CD4-positive, alpha-beta T cell treated with Interferon alpha-2 for 1 hour (primary cell): ENCODE measurements around the gene WNK1.
"Not testable (repeated sequence)": the region's sequence is repeated elsewhere in the genome, so short reads cannot be mapped to it uniquely, and the experiment has no call there.

Experiments used
- DNase-seq, 2 donors: peaks; one replicate each; pipeline ENCODE4 v3.0.0-alpha.2; 2020 to 2022

WNK1 gene

DNA sequence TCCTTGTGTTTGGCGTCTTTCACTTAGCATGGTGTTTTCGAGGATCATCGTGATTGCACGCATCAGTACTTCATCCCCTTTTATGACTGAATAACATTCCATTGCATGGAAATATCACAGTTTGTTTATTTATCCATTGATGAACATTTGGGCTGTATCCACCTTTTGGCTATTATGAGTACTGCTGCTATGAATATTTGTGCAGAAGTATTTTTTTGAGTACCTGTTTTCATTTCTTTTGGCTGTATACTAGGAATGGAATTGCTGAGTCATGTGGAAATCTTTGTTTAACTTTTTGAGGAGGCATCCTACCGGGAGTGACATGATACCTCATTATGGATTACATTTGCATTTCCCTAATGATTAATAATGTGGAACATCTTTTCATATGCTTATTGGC, 66.4 kb downstream of the WNK1 start:
- DNase-seq = no peak

GRCh38 chr12:820336-820735, 68.0 kb downstream of the WNK1 start:
- no peak for DNase-seq

- DNase-seq = no peak
Observed at GRCh38 chr12:823028-823698, 70.8 kb downstream of the WNK1 start.

DNA sequence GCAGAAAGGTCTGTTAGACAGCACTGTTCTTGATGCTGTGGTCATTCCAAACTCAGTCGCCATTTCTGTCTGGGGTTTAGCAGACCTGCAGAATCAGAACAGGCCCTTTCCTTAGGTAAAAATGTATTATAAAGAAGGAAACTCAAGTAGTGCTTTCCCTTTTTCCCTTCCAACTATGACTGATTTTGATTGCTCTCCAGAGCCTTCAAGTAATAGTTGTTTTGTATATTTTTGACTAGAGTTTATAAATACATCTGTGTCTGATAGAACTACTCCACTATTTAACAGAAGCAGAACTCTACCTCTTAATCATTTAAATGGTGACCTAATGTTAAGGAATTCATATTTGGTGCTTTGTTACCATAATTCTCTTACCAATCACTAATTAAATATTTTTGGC, 74.0 kb downstream of the WNK1 start:
- DNase-seq = no peak

GRCh38 chr12:828726-829395, 76.5 kb downstream of the WNK1 start:
- DNase-seq = no peak

DNA sequence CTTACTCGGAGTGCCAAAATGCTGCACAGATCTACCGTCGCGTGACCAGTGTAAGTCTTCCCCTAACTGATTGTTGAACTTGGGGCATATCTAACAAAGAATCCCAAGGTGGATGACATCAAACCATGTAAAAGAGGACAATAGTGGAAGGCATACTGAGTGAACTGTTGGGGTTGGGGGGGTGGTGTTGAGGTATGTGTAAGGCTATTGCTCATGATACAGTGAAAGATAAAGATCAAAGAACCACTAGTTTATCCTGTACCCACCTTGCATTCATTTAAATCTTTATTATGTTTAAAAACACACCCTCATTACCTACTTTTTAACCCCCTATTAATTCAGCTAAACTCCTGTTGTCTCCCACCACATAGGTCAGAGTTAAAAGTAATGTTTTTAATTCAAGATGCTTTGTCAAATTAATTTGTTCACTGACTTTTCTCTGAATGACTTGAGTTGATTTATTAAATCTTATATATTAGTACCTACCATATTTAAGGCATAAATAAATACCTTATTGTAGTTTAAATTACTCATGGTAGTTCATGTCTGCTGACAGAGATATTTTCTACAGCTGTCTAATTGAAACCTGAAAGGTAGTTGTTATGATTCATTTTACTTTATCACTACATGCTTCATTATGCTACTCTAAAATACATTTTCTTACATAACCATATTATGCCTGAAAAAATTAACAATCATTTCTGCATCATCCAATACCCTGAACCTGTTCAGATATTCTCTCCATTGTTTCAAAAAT, 77.9 kb downstream of the WNK1 start:
- no peak for DNase-seq

- no peak for DNase-seq
Observed at GRCh38 chr12:835754-836518, 83.6 kb downstream of the WNK1 start.

- DNase-seq = no peak
Observed at GRCh38 chr12:836952-837351, 84.6 kb downstream of the WNK1 start.

DNA sequence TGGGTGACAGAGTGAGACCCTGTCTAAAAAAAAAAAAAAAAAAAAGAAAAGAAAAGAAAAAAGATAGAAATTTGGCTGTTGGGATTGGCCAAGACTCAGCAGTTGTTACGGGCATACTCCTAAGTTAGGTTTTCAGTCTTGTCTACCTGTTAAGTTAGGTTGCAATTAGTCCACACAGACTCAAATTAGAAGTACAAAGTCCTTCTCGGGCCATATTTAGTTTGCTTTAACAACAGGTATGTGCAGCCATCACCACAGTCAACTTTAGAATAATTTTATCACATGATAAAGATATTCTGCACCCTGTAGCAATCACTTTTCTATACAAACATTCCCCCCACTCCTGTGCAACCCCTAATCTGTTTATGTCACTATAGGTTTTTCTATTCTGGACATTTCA, 85.2 kb downstream of the WNK1 start:
- DNase-seq = no peak

GRCh38 chr12:843609-844008, 91.2 kb downstream of the WNK1 start:
- no peak for DNase-seq

DNA sequence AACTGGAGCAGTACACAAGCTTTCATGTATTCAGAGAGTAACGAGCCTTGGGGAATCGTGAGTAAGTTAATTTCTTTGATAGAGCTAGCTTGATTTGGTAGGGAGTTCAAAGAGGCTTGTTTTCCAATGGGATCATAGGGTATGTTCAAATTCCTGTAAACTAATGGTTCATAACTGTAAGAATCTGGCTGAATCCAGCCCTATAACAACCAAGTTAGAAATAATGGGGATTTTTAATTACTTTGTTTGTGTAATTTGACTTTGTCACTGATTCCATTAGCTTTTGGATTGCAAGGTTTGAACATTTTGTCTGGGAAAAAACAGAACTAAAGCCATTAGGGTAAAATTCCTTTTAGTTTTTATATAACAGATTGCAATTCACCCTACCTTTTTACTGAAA, 94.0 kb downstream of the WNK1 start:
- DNase-seq = no peak

GRCh38 chr12:848173-848865, 95.9 kb downstream of the WNK1 start:
- no peak for DNase-seq

DNA sequence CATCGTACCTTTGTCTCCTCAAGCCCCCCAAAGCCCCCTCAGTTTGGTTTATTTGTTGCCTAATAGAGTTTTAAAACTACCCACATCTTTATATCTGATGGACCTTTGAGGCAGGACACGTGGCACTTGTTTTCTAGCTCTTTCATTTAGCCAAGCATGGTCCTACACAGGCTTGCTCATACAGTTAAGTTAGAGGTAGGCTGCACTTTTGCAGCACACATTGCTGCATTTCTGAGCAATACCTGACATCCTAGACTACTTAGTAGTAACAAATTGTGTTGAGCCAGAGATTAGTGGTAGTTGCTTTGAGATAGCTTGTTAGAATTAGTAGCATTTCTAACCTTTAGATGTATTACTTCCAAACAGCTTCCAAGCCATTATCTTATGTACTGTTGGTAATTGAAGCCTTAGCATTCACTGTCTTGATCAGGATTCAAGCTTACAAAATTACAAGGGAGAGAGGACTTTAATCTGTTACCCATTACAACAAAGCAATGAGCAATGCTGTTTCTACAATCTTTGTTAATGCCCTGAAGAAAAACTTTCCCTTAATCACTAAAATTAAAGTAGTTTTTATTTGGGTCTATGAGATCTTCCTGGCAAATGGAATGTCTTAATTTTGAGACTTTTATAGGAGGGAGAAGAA, 96.6 kb downstream of the WNK1 start:
- no peak for DNase-seq

GRCh38 chr12:849733-850437, 97.5 kb downstream of the WNK1 start:
- not testable (repeated sequence) for DNase-seq

GRCh38 chr12:851343-851742, 99.0 kb downstream of the WNK1 start:
- no peak for DNase-seq

DNA sequence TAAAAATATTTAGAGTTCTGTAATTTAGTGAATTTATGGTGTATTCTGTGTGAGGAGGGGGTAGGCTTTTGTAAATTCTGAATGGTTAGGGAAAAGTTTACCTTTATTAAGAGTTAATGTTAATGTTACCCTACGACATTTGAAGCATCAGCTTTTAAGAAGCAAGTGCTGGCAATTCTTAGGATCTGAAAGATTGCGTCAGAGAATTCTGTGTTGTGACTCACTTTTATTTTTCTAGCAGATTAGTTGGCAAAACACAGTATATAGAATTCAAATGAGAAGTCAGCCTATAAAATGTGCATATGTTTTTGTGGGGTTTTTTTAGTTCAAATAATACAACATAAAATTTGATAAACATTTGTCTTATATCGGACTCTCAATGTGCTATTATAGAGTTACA, 99.5 kb downstream of the WNK1 start:
- no peak for DNase-seq

- no peak for DNase-seq
Observed at GRCh38 chr12:852864-853263, 100.5 kb downstream of the WNK1 start.

DNA sequence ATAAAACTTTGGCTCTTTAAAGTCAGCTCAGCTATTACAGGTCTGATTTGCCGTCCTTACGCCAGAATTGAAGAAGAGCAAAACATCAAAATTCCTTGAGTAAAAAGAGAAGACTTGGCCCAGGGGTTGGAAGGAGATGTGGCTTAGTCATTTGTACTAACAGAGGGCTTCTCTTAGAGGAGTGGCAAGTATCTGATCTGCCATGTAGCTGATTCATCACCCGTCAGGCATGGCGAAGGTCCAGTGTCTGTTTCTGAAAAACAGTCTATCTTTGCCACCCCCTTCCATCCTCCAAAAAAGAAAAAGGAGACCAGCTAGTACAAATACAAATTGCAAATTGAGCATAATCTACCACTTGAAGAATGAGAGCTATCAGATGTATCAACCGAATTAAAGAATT, 105.2 kb downstream of the WNK1 start:
- DNase-seq = no peak

DNA sequence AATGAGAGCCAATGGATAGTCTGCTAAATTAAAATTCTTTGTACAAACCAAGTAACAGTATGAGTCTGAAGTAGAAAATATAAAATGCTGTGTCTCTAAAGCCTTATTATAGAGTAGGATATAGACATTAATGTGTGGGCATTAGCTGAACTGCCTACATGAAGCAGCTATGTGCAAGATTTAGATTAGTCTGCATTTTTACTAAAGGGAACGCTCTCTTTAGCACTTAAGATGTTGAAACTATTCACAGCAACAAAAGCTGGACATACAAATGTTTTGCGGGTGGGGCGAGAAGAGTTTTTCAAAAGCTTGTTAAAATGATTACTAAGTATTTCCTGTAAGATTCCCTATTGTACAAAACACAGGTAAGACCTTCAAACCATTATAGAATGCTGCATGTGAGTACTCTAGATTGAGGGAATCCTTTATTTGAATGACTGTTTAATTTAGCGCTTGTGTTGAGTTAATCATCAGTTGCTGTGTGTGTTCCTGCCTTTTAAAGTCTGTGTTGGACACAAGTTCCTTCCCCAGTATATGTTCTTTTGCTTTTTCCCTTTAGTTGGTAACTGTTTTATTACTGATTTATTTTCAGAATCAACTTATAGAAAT, 110.0 kb downstream of the WNK1 start:
- no peak for DNase-seq

DNA sequence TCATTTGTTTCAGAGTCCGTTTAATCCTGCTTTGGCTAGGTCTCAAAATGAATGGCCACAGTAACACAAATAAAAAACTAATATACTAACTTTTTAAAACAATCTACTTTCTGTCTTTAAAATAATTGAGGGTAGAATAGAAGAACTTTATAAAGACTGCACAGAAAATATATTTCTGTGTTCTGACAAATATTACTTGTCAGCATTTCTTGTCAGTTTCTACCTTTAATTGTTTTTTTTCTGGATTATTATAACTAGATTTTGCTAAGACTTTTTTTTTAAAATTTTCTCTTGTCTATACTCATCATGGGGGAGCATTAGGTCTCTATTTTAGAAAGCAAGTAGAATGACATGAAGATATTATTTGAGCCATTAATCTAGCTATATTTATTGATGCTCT, 110.9 kb downstream of the WNK1 start:
- DNase-seq = no peak

DNA sequence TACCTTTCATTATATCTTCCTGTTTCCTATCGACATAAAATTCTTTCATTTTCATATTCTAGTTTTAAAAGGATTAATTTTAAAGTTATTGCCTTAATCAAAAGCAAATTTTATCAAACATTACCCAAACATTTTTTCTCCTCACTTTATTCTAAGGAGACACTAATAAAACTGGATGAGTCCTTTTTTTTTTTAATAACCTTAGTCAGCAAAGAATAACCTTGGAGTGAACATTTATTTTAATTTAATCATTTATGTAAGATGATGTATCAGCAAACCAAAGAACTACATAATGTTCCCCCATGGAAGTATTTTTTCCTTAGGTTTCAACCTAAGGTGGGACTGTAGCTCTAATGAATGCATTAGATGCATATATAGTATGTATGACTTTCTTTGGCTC, 113.2 kb downstream of the WNK1 start:
- DNase-seq = no peak
